Activated T-helper 2 cell treated with anti-CD3 and anti-CD28 coated beads, Interferon-gamma antibody, Interleukin-2, Interleukin-4, amounts not matched to agents 10 μg/mL and 5 μg/mL and 100 μg/mL, durations not matched to agents 14 hours and 24 hours and 36 hours (primary cell): ENCODE results near the gene MRPL23. TPM values are rescaled to one million over a fixed set of nuclear protein-coding genes. Genes with fewer than 3 reads are reported as not detected.

Experiments
- DNase-seq: peaks from one replicate; pipeline ENCODE4 v3.0.0; 2021; ENCODE audit warnings: low spot score
- H3K27ac Mint-ChIP-seq: one replicate; pipeline ENCODE4 v1.8.0; 2021; ENCODE audit warnings: mixed read lengths
- H3K27me3 Mint-ChIP-seq: one replicate; pipeline ENCODE4 v1.8.0; 2021; ENCODE audit warnings: low read depth, mixed read lengths
- H3K36me3 Mint-ChIP-seq: one replicate; pipeline ENCODE4 v1.8.0; 2021; ENCODE audit warnings: low read depth, mixed read lengths
- H3K4me1 Mint-ChIP-seq: one replicate; pipeline ENCODE4 v1.8.0; 2021; ENCODE audit warnings: low read depth, mixed read lengths
- H3K4me3 Mint-ChIP-seq: one replicate; pipeline ENCODE4 v1.8.0; 2021; ENCODE audit warnings: low read depth, mild to moderate bottlenecking, moderate library complexity, mixed read lengths
- H3K9me3 Mint-ChIP-seq: one replicate; pipeline ENCODE4 v1.8.0; 2021; ENCODE audit warnings: mixed read lengths
- intact Hi-C: fragments of 100-400 bp; cut with micrococcal nuclease; formaldehyde crosslinking; loops from one replicate; pipeline ENCODE4 v1.15.1; 2023
- total RNA-seq: library from RNA; stranded (reverse); gene quantifications from 2 replicates; pipeline ENCODE4 v1.2.3, GENCODE V29; 2022

The MRPL23 gene
- total RNA-seq, 1 donor from 2014 or later: 72.2 TPM

DNA sequence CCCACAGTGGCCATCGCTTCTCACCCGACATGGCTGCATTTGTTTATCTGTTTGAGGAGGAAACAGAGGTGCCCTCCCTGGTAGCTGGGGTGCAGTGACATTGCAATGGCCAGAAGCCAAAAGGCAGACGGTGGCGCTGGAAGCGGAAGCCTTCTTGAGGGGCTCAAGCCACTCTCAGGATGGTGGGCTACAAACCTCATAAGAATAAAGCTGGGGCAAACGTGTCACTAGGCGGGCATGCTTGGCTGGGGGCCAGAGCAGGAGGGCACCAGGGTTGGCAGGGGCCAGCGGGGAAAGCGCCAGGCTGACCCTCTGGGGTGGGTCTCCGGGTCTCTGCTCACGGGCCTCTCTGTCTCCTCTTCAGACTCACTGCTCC is 15.0 kb upstream of the MRPL23 start:
- H3K9me3 Mint-ChIP-seq: no peaks in the 10 kb centered on the region
- intact Hi-C loops: no loop called here
- H3K4me3 Mint-ChIP-seq: no peak overlapping the region
- H3K27ac Mint-ChIP-seq: no peak overlapping the region
- no peaks in the 10 kb centered on the region for H3K4me1 Mint-ChIP-seq
- H3K27me3 Mint-ChIP-seq: peaks cover 2% of the 10 kb centered on the region
- no peaks in the 10 kb centered on the region for H3K36me3 Mint-ChIP-seq
- no peak for DNase-seq

DNA sequence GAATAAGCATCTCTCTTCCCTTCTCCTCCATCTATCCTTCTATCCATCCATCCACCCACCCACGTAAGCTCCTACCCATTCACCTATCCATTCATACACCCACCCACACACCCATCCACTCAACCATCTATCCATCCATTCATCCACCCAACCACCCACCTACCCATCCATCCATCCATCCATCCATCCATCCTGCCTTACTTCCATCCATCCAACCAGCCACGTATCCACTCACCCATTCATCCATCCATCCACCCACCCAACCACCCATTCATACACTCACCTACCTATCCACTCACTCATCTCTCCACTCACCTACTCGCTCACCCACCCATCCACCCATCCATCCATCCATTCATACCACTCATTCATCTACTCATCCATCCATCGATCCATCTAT is 14.5 kb upstream of the MRPL23 start:
- DNase-seq: no peak
- Mint-ChIP-seq H3K27me3 (peaks cover 2% of the 10 kb centered on the region), H3K4me3 (no peak overlapping the region), H3K4me1 (no peaks in the 10 kb centered on the region), H3K9me3 (no peaks in the 10 kb centered on the region), H3K27ac (no peak overlapping the region), H3K36me3 (no peaks in the 10 kb centered on the region)
- intact Hi-C loops: no loop called here

DNA sequence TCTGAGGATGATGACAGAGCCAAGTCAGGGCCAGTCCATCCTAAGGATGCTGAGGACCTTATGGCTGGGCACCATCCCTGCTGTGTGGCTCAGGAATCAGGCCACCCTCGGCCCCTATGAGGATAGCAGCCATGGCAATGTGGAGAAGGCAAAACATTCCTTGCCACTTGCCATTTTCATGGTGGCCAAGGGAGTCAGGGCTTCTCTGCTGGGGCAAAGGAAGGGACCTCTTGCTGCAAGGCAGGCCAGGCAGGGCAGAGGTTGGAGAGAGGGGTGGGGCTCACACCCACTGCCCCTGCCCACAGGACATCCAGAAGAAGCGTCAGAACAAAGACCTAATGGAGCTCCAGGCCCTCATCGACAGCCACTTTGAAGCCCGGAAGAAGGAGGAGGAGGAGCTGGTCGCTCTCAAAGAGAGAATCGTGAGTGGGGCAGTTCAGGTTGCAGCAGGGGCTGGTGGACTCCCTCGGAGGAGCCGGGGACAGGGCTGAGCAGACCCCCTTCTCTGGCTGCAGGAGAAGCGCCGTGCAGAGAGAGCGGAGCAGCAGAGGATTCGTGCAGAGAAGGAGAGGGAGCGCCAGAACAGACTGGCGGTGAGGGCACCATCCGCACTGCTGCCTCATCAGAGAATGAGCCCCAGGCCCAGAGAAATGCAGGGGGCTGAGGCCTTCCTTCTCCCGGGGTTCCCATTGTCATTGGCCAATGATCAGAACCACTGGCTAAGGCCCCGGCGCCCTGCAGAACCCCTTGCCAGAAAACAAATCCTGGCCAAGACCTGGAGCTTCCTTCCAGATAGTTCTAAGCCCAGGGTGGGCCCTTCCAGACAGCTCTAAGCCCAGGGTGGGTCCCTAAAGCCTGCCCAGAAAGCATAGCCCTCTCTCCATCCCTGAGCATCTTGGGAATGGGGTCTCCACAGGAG is 13.5 kb upstream of the MRPL23 start:
- DNase-seq: no peak
- no peaks in the 10 kb centered on the region for H3K4me1 Mint-ChIP-seq
- no peaks in the 10 kb centered on the region for H3K36me3 Mint-ChIP-seq
- no peak overlapping the region for H3K4me3 Mint-ChIP-seq
- peaks cover 2% of the 10 kb centered on the region for H3K27me3 Mint-ChIP-seq
- no peak overlapping the region for H3K27ac Mint-ChIP-seq
- H3K9me3 Mint-ChIP-seq: no peaks in the 10 kb centered on the region
- intact Hi-C loops: no loop called here

DNA sequence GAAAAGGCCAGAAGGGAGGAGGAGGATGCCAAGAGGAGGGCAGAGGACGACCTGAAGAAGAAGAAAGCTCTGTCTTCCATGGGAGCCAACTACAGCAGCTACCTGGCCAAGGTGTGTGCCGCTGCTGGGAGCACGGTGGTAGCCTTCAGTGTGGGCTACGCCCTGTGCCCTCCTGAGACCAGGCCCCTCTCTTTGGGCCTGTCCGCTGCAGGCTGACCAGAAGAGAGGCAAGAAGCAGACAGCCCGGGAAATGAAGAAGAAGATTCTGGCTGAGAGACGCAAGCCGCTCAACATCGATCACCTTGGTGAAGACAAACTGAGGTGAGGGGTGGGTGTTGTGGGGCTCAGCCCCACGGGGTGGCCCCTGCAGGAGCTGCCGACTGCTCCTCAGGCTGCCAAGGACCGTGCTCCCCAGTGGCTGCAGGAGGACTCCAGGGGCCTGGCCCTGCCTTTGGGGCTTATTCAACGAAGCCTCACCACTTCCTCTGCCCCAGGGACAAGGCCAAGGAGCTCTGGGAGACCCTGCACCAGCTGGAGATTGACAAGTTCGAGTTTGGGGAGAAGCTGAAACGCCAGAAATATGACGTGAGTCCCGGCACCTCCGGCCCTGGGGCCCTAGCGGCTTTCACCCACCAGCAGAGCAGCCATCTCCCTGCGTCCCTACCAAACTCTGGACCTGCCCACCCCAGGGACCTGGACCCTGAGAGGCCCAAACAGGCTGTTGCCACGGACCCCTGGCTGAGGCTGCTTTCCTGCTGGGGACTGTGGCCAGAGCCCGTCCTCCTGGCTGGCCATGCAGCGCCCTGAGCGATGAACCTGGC is 12.6 kb upstream of the MRPL23 start:
- Mint-ChIP-seq H3K4me1 (peaks cover 1% of the 10 kb centered on the region), H3K9me3 (no peaks in the 10 kb centered on the region), H3K36me3 (no peaks in the 10 kb centered on the region), H3K27ac (no peak overlapping the region), H3K4me3 (no peak overlapping the region), H3K27me3 (peaks cover 2% of the 10 kb centered on the region)
- intact Hi-C loops: no loop called here
- DNase-seq: no peak

DNA sequence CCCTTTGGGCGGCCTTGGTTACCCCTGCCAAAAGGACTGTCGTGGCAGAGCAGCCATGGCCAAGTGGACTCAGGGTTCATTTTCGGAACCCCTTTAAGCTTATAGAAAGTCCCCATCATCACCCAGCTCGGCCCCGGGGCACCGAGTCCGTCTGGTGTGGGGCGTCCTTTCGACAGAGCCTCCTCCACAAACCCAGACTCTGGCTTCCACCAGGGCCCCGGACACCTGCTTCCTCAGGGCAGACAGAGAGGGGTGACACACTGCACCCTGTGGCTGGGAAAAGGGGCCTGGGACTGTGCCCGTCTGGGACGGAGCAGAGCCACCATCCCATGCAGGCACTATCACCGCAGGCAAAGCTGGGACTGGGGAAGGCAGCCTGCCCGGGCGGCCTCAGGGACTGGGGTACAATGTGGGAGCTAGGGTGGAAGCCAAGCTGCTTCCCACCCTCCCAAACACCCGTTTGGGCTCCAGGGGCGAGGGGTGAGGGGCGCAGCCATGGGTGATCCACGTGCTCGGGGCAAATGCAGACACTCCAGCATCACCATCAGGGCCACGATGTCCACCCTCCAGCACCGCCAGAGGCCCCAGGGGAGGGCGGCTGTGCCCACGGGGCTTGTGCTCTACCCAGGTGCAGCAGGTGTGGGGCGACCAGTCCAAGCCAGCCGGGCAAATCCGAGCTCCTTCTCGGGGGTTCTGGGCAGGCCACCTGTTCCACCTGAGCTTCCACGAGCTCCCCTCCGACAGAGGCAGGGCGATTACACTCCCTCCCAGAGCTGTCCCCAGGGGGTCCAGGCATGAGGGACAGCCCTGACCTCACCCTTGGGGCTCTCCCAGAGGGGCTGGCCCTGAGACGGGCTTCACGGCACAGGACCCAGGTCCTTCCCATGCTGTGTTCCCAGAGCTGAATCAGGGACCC is 11.7 kb upstream of the MRPL23 start:
- Mint-ChIP-seq H3K4me1 (peaks cover 3% of the 10 kb centered on the region), H3K27me3 (peaks cover 2% of the 10 kb centered on the region), H3K36me3 (no peaks in the 10 kb centered on the region), H3K9me3 (no peaks in the 10 kb centered on the region), H3K27ac (no peak overlapping the region), H3K4me3 (no peak overlapping the region)
- DNase-seq: no peak
- intact Hi-C loops: no loop called here

DNA sequence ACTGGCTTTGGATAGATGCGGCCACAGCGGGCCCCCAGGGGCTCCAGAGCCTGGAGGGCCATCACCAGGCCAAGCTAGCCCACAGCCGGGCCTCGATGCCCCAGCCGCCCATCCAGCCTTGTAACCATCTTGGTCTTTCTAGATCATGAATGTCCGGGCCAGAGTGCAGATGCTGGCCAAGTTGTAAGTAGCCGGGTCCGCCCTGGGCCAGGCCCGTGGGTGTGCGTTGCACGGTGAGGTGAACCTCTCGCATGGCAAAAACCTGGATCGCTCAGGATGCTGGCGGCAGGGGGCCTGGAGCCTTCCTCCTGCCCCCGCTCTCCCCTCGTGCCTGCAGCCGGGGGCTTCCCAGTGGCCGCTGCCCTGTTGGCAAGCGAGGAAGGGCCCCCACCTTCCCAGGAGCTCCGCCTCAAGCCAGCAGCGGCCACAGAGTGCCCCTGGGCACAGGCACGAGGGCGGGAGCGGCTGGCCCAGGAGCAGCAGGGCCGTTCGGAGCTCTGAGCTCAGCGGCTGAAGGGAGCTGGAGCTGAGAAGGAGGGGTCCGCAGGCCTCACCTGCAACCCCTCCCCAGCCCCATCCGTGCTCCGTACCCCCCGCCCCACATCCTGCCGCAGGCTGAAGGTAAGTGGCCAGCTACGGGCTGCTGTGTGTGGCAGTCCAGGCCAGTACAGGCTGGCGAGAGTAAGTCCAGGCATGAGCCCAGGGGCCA is 10.9 kb upstream of the MRPL23 start:
- Mint-ChIP-seq H3K4me1 (peaks cover 3% of the 10 kb centered on the region), H3K9me3 (no peaks in the 10 kb centered on the region), H3K36me3 (no peaks in the 10 kb centered on the region), H3K4me3 (no peak overlapping the region), H3K27ac (no peak overlapping the region), H3K27me3 (peaks cover 2% of the 10 kb centered on the region)
- no peak for DNase-seq
- intact Hi-C loops: no loop called here

DNA sequence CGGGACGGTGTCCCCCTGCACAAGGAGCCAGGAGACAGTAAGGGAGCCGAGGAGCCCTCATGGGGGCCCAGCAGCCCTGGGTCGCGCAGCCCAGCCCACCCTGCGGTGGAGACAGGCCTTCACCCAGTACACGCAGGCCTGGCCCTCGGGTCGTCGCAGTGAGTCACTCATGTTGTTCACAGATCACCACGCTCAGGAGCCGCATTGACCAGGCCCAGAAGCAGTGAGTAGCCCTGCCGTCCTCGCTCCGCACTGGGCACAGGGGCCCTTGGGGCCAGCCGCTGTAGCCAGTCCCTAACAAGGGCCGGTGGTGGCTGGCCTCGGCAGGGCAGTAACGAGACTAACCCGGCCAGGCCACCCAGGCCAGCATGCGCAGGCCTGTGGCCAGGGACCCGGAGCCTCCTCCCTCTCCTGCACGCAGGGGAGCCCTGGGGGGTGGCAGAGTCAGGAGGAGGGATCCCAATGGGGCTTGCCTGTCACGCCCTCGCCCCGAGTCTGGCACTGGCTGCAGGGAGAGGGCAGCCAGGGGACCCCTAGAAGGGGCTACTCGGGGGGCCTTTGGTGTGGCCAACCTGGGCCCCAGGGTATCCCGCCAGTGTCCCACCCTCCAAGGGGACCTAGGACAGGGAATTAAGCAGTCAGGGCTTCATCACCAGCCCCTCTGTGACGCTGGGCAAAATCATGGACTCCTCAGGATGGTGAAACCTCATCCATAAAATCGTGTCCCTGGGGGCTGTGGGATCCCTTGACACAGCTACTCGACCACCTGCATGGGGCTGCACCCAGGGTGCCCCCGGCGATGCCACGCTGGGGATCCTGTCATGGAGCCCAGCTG is 10.1 kb upstream of the MRPL23 start:
- DNase-seq: no peak
- no peak overlapping the region for H3K27ac Mint-ChIP-seq
- no peaks in the 10 kb centered on the region for H3K9me3 Mint-ChIP-seq
- no peaks in the 10 kb centered on the region for H3K36me3 Mint-ChIP-seq
- H3K4me3 Mint-ChIP-seq: no peak overlapping the region
- intact Hi-C loops: no loop called here
- H3K4me1 Mint-ChIP-seq: peaks cover 3% of the 10 kb centered on the region
- H3K27me3 Mint-ChIP-seq: peaks cover 2% of the 10 kb centered on the region

DNA sequence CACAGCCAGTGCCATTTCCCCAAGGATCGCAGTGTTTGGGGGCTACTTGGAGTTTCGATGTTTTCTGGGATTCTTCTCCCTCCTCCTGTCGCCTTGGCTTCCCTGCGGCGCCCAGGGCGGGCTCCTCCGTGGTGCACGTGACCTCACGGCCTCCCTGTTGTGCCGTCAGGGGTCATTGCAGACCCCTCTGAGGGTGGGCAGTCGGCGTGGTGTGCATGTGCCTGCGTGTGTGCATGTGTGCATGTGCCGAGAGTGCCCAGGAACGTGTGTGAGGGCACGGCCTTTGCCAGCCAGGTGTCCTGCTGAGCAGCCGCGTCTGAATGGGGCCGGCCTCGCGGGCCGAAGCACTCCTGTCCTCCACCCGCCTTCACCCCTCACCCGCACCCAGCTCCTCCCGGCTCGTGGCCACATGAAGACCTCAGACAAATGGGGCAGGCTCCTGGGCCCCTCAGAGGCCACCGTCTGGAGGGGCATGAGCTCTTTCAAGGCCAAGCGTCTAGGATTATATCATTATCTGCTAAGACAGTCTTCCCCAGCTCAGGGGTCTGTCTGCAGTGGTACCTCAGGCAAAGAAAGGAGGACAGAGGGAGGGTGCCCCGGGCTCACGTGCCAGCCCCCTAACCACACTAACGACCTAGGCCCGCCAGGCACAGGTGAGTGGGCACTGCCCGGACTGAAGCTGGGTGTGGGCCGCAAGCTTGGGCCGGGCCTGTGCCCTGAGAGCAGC is 9.4 kb upstream of the MRPL23 start:
- peaks cover 1% of the 10 kb centered on the region for H3K27me3 Mint-ChIP-seq
- no peak for DNase-seq
- H3K4me1 Mint-ChIP-seq: peaks cover 3% of the 10 kb centered on the region
- H3K36me3 Mint-ChIP-seq: no peaks in the 10 kb centered on the region
- intact Hi-C loops: loop anchor here (1.0 kb wide), 1 partner anchor 23 kb away; no protein-coding TSS in a partner anchor
- no peak overlapping the region for H3K27ac Mint-ChIP-seq
- H3K4me3 Mint-ChIP-seq: no peak overlapping the region
- H3K9me3 Mint-ChIP-seq: no peaks in the 10 kb centered on the region

DNA sequence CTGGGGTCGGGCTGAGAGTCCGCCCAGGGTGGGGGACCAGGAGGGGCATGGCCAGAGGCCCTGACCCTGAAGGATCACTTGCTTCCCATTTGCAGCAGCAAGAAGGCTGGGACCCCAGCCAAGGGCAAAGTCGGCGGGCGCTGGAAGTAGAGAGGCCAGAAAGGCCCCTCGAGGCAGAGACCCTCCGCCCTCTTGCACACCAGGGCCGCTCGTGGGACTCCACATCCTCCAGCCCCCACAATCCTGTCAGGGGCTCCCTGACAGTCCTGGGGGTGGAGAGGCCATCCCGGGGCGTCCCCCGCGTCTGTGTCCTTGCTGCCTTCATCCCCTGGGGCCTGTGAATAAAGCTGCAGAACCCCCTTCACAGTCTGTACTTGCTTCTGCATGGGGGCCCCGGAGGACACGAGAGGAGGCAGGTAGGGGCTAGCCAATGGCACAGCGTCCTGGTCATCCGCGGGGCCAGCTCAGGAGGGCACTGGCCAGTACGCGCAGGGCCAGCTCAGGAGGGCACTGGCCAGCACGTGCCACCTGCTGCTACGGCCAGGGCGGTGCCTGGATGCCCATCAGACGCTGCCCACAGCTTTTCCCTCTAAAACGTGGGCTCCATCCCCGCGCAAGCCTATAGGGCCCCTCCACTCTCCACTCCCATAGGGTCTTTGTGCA is 8.7 kb upstream of the MRPL23 start:
- Mint-ChIP-seq H3K36me3 (no peaks in the 10 kb centered on the region), H3K4me3 (no peak overlapping the region), H3K27me3 (no peaks in the 10 kb centered on the region), H3K4me1 (peaks cover 3% of the 10 kb centered on the region), H3K27ac (no peak overlapping the region), H3K9me3 (no peaks in the 10 kb centered on the region)
- intact Hi-C loops: loop anchor here (1.0 kb wide), 1 partner anchor 24 kb away; no protein-coding TSS in a partner anchor
- DNase-seq: no peak

DNA sequence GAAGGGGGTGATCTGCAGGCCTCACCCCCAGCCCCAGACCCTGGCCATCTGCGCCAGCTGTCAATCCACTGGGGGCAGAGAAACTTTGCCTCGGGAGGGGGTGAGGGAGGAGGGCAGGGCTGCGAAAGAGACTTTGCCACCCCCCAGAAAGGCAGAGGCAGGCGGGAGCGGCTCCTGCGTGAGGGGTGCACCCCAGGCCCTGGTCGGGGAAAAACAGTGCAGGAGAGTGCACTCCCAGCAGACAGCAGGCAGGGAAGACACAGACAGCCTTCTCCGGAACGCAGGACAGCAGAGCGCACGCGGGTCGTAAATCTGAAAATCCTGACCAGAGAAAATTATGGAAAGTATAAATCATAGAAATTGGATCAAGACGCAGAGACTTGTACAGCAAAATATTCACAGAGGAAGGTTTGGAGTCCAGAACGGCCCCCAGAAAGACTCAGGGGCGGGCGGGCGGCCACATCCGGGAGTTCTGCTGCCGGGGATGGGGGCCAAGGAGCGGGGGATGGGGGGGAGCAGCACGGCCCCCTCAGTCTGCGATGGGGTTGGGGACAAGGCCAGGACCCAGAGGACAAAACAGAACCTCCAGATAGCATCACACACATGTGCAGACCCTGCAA is 8.0 kb upstream of the MRPL23 start:
- no peaks in the 10 kb centered on the region for H3K9me3 Mint-ChIP-seq
- H3K4me1 Mint-ChIP-seq: peaks cover 3% of the 10 kb centered on the region
- no peak for DNase-seq
- no peak overlapping the region for H3K4me3 Mint-ChIP-seq
- intact Hi-C loops: no loop called here
- H3K36me3 Mint-ChIP-seq: no peaks in the 10 kb centered on the region
- no peaks in the 10 kb centered on the region for H3K27me3 Mint-ChIP-seq
- no peak overlapping the region for H3K27ac Mint-ChIP-seq
